SU-DHL-6 (cell line): ENCODE measurements around the gene NEDD4.

Source experiments
- H2AFZ ChIP-seq: fragments of 200-600 bp; sonication (generic); 2 replicates; pipeline ENCODE4 v1.6.1; 2014; ENCODE audit warnings: low read depth, mild to moderate bottlenecking, moderate library complexity, mixed read lengths, antibody characterized with exemption, low read length; ENCODE audit not compliant: severe bottlenecking
- H3F3A ChIP-seq: fragments of 200-600 bp; shearing (Covaris generic); 2 replicates; pipeline ENCODE4 v1.6.0; 2016; ENCODE audit warnings: antibody characterized with exemption, mild to moderate bottlenecking; ENCODE audit not compliant: insufficient read depth
- H3K27ac ChIP-seq: fragments of 200-600 bp; sonication (generic); 2 replicates; pipeline ENCODE4 v1.5.1; 2016; ENCODE audit warnings: low read depth, mild to moderate bottlenecking, low read length, moderate library complexity, mixed read lengths
- H3K27me3 ChIP-seq: fragments of 200-600 bp; sonication (generic), shearing (Covaris generic); 2 replicates; pipeline ENCODE4 v1.6.0; 2014; ENCODE audit warnings: mild to moderate bottlenecking, low read length
- H3K36me3 ChIP-seq: fragments of 200-600 bp; sonication (generic); 2 replicates; pipeline ENCODE4 v1.6.1; 2014; ENCODE audit warnings: mild to moderate bottlenecking, low read length, mixed read lengths
- H3K4me2 ChIP-seq: fragments of 300-600, 200-600 bp; shearing (Covaris generic), sonication (generic); 2 replicates; pipeline ENCODE4 v1.6.0; 2014; ENCODE audit warnings: low read length, low read depth, mild to moderate bottlenecking; ENCODE audit not compliant: poor library complexity, severe bottlenecking
- H3K4me3 ChIP-seq: fragments of 200-600 bp; sonication (generic); 2 replicates; pipeline ENCODE4 v1.5.1; 2014; ENCODE audit warnings: antibody characterized with exemption, low read length, mild to moderate bottlenecking, mixed read lengths; ENCODE audit not compliant: insufficient read depth, poor library complexity, severe bottlenecking
- H3K79me2 ChIP-seq: fragments of 200-600 bp; sonication (generic); 2 replicates; pipeline ENCODE4 v1.6.1; 2014; ENCODE audit warnings: mild to moderate bottlenecking, low read length, moderate library complexity; ENCODE audit not compliant: insufficient read depth
- H3K9ac ChIP-seq: fragments of 200-600 bp; sonication (generic); 2 replicates; pipeline ENCODE4 v1.7.0; 2014; ENCODE audit warnings: mild to moderate bottlenecking, low read length
- H3K9me2 ChIP-seq: fragments of 200-600 bp; sonication (generic); replicated peaks from 2 replicates; pipeline ENCODE4 v1.6.1; 2014; ENCODE audit warnings: low read length; ENCODE audit not compliant: insufficient read depth
- H3K9me3 ChIP-seq: fragments of 200-600 bp; sonication (generic); 2 replicates; pipeline ENCODE4 v1.6.1; 2014; ENCODE audit warnings: low read length, mixed read lengths; ENCODE audit not compliant: insufficient read depth
- H4K20me1 ChIP-seq: fragments of 200-600 bp; sonication (generic); 2 replicates; pipeline ENCODE4 v1.6.1; 2014; ENCODE audit warnings: low read depth, mild to moderate bottlenecking, antibody characterized with exemption, low read length, moderate library complexity, mixed read lengths
- CTCF ChIP-seq: fragments of 200-600 bp; sonication (generic); IDR thresholded peaks from one replicate; pipeline ENCODE4 v1.5.1; 2017; ENCODE audit warnings: antibody characterized with exemption, mild to moderate bottlenecking, low read length, moderate library complexity; ENCODE audit not compliant: insufficient read depth, poor library complexity, severe bottlenecking
- EZH2phosphoT487 ChIP-seq: fragments of 200-600 bp; sonication (generic), shearing (Covaris generic); conservative IDR thresholded peaks from 2 replicates; pipeline ENCODE4 v1.6.1; 2018; ENCODE audit warnings: mild to moderate bottlenecking, antibody characterized with exemption, low read length, moderate library complexity, mixed read lengths

NEDD4 gene

GRCh38 chr15:55907797-55908196 lies 85.6 kb downstream of the NEDD4 start:
- Histone ChIP-seq H3K4me2 (no peak overlapping the region), H3K9ac (no peak overlapping the region), H3K36me3 (no peaks in the 10 kb centered on the region), H3K4me3 (no peak overlapping the region), H3F3A (no peaks in the 10 kb centered on the region), H4K20me1 (no peaks in the 10 kb centered on the region), H3K27me3 (no peaks in the 10 kb centered on the region), H3K27ac (no peak overlapping the region), H3K79me2 (no peaks in the 10 kb centered on the region), H3K9me3 (no peaks in the 10 kb centered on the region), H3K9me2 (no peaks in the 10 kb centered on the region), H2AFZ (no peak overlapping the region)
- TF ChIP-seq CTCF, result no peak
- no peak for TF ChIP-seq EZH2phosphoT487

- no peaks in the 10 kb centered on the region for H3K27me3 ChIP-seq
Measured at GRCh38 chr15:55902981-55903380, 90.4 kb downstream of the NEDD4 start.

GRCh38 chr15:55900019-55900418 lies 93.4 kb downstream of the NEDD4 start:
- Histone ChIP-seq H3K79me2 (no peaks in the 10 kb centered on the region), H3K36me3 (no peaks in the 10 kb centered on the region)

More at GRCh38 chr15:55902981-55903380, 90.4 kb downstream of the NEDD4 start:
- Histone ChIP-seq H3K9me3 (no peaks in the 10 kb centered on the region), H3F3A (no peaks in the 10 kb centered on the region; the same call in 1 of the 2 replicates), H3K36me3 (no peaks in the 10 kb centered on the region), H3K4me3 (no peak overlapping the region), H3K9me2 (no peaks in the 10 kb centered on the region), H4K20me1 (0 out of 2 replicates have a peak, but pooled peaks cover 4% of the 10 kb centered on the region), H2AFZ (no peak overlapping the region), H3K9ac (no peak overlapping the region), H3K27ac (no peak overlapping the region), H3K79me2 (no peaks in the 10 kb centered on the region), H3K4me2 (no peak overlapping the region)
- no peak for TF ChIP-seq CTCF
- no peak for TF ChIP-seq EZH2phosphoT487

More at GRCh38 chr15:55900019-55900418, 93.4 kb downstream of the NEDD4 start:
- Histone ChIP-seq H3K4me2 (no peak overlapping the region), H3K9me2 (no peaks in the 10 kb centered on the region), H4K20me1 (0 out of 2 replicates have a peak, but pooled peaks cover 4% of the 10 kb centered on the region), H3K4me3 (no peak overlapping the region), H3K9ac (no peak overlapping the region), H2AFZ (no peak overlapping the region), H3K9me3 (no peaks in the 10 kb centered on the region), H3K27ac (no peak overlapping the region), H3K27me3 (no peaks in the 10 kb centered on the region), H3F3A (no peaks in the 10 kb centered on the region; the same call in 1 of the 2 replicates)
- TF ChIP-seq EZH2phosphoT487, result no peak
- TF ChIP-seq CTCF, result no peak
